Measurements from ENCODE around the gene CAPN8.

DNA sequence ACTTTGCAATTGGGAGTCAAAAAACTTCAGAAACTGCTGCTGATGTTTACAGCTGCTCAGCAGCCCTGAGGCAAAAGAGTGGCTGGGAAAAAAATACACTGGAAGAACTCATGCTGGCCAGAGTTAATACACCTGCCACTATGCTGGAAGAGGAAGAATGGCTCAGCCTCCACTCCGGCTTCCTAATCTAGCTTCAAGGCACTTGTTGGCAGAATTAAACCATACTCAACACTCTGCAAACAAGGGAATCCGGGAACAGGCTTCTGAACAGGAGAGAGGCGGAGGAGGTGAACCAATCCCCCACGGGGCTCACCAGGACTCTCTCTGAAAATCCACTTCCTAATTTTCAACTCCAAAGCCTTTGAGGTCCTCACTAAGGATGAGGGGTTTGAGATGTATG, 152.2 kb downstream of the CAPN8 start:
- TF ChIP-seq, protein P1, sequence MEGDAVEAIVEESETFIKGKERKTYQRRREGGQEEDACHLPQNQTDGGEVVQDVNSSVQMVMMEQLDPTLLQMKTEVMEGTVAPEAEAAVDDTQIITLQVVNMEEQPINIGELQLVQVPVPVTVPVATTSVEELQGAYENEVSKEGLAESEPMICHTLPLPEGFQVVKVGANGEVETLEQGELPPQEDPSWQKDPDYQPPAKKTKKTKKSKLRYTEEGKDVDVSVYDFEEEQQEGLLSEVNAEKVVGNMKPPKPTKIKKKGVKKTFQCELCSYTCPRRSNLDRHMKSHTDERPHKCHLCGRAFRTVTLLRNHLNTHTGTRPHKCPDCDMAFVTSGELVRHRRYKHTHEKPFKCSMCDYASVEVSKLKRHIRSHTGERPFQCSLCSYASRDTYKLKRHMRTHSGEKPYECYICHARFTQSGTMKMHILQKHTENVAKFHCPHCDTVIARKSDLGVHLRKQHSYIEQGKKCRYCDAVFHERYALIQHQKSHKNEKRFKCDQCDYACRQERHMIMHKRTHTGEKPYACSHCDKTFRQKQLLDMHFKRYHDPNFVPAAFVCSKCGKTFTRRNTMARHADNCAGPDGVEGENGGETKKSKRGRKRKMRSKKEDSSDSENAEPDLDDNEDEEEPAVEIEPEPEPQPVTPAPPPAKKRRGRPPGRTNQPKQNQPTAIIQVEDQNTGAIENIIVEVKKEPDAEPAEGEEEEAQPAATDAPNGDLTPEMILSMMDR (IDR thresholded peaks at IDR 0.05) = no peak
- TF ChIP-seq EP300 (IDR thresholded peaks at IDR 0.05; ENCODE audit: low read depth) (no peak), POLR2A (IDR thresholded peaks at IDR 0.05) (no peak), POLR2AphosphoS5 (IDR thresholded peaks at IDR 0.05) (no peak)

All from transverse colon (tissue), 4 donors.